NCI-H1436 treated with DMSO at 0.1 percent for 48 hours (cell line): Measurements from ENCODE around the gene APOA4.
"Not testable (repeated sequence)": the region's sequence is repeated elsewhere in the genome, so short reads cannot be mapped to it uniquely, and the experiment has no call there.

Source experiments
- DNase-seq: peaks from one replicate; lab custom pipeline; 2025; lab: John Stamatoyannopoulos, UW

Gene APOA4

DNA sequence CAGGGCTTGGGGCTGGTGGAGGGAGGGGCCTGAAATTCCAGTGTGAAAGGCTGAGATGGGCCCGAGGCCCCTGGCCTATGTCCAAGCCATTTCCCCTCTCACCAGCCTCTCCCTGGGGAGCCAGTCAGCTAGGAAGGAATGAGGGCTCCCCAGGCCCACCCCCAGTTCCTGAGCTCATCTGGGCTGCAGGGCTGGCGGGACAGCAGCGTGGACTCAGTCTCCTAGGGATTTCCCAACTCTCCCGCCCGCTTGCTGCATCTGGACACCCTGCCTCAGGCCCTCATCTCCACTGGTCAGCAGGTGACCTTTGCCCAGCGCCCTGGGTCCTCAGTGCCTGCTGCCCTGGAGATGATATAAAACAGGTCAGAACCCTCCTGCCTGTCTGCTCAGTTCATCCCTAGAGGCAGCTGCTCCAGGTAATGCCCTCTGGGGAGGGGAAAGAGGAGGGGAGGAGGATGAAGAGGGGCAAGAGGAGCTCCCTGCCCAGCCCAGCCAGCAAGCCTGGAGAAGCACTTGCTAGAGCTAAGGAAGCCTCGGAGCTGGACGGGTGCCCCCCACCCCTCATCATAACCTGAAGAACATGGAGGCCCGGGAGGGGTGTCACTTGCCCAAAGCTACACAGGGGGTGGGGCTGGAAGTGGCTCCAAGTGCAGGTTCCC lies 6.5 kb upstream of the APOA4 start, which contains the start of gene APOC3:
APOC3 (plus strand) TSS at position 383 of the 659 bp plus-strand sequence. CDS start 676 bp downstream, outside the sequence.
- DNase-seq, result no peak

DNA sequence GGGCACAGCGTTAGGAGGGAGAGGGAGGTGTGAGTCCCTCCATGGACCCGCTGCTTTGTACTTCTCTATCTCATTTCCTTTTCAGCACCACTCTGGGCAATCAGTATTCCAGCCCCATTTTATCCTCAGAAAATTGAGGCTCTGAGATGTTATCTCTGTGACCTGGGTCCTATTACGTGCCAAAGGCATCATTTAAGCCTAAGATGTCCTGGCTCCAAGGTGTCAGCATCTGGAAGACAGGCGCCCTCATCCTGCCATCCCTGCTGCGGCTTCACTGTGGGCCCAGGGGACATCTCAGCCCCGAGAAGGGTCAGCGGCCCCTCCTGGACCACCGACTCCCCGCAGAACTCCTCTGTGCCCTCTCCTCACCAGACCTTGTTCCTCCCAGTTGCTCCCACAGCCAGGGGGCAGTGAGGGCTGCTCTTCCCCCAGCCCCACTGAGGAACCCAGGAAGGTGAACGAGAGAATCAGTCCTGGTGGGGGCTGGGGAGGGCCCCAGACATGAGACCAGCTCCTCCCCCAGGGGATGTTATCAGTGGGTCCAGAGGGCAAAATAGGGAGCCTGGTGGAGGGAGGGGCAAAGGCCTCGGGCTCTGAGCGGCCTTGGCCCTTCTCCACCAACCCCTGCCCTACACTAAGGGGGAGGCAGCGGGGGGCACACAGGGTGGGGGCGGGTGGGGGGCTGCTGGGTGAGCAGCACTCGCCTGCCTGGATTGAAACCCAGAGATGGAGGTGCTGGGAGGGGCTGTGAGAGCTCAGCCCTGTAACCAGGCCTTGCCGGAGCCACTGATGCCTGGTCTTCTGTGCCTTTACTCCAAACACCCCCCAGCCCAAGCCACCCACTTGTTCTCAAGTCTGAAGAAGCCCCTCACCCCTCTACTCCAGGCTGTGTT lies 5.8 kb upstream of the APOA4 start:
- DNase-seq, result no peak

DNA sequence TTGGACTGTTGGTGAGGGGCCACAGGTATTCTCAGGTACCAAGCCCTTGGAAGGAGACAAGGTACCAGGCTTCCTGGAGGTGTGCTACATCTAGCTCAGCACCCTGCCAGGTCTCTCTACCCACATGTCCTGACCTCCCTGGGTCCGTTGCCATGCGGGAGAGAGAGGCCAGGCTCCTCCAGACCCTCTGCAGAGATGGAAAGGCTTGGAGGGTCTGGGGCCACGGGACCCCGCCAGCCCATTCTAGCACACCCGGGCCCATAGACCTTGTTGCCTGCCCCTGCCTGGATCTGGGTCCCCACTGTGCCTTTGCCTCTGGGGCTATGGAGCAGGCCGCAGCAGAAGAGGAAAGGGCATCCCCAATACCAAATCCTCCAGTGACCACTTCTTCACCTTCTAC lies 4.4 kb upstream of the APOA4 start:
- DNase-seq, result no peak

DNA sequence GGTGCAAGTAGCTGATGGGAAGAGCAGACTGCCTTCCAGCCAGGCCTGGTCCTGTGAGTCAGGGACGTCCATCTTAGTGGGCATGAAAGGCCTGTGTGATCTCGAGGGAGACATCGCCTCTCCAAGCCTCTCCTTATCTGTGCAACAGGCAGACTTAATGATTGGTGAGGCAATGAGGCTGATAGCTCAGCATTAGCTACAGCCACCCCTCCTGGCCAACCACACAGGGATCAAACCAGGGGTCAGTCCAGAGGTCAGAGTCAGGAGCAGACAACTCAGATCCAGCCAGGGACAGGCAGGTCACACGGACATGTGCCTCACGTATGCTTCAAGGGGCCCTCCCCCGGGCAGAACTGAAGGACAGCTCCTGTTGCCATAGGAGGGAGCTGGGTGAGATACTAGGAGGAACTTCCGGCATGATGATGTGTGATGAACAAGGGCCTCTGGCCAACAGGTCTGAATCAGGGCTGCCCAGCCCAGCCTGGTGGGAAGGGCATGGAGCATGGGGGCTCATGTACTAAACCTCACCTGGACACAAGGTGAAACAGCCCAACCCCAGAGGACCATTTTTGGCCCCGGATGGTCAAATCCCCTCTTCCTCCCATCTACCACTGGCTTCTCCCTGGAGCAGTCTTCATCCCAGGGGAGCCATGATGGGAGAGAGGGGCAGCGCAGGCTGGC lies 3.8 kb upstream of the APOA4 start:
- no peak for DNase-seq

DNA sequence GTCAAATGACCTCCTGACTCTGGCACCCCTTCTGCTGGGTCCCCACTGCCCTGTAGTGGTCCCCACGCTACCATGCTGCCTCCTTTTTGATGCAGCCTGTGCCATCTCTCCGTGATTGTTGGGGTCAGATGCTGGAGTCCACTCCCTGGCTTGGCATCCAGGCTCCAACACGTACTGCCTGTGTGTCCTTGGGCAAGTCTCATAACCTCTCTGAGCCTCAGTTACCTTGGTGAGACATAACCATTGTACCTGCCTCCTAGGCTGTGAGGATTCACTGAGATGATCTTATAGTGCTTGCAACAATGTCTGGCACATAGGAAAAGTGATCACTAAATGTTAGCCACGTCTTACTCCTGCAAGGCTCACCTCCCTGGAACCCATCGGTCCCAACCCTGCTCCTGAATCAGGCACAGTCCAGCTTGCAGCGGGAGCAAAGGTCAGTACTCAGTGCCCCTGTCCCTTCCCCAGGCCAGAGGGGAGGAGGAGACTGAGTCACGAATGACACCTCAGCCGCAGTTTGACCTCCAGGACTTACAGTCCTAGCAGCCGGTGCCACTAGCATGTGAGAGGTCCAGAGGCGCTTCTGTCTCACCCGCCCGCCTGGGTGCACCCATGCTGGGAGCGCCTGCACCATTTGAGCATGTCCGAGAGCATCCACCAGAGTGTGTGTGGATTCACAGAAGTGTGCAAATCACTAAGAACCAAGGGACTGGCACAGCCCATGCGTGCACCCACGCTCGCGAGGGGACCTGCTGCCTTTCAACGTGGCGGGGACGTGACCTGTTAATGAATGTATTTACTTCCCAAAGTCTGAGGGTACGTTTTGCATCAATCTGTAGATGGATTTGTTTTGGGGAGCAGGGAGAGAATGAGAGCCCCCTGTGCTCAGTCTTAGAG lies 3.0 kb upstream of the APOA4 start:
- DNase-seq, result no peak

DNA sequence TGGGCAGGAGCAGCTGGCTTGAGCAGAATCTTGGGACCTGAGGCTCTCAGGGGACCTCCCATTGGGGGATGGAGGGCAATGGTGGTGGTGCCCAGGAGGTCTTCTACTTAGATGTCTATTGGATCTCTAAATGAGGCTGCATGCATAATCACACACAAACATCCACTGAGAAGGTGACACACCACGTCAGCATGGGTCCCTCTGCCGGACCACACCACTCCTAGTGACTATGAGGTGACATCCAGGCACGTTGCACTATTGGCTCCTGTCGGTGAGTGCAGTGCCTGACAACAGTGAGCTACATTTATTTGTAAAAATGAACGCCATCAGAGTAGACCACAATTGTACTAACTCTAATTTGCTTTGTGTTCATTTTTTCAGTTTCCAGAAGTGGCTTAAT lies 2.3 kb upstream of the APOA4 start:
- DNase-seq, result no peak

DNA sequence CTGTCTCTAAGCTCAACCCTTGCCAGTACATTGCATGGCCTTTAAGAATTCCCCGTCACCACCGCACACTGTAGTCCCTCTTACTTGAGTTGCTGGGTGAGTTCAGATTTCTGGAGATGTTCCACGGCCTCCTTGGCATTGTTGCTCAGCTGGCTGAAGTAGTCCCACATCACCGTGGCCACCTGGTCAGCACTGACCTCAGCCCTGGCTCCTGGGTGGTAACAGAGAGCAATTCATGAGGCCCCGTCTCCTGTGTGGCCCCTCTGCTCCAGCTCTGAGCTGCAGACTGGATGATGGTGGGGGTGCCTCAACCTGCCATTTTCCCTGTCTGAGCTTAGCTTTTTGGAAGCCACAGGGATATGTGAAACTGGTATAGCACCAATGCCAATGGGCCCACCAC lies 529 bp downstream of the APOA4 start:
- no peak for DNase-seq

DNA sequence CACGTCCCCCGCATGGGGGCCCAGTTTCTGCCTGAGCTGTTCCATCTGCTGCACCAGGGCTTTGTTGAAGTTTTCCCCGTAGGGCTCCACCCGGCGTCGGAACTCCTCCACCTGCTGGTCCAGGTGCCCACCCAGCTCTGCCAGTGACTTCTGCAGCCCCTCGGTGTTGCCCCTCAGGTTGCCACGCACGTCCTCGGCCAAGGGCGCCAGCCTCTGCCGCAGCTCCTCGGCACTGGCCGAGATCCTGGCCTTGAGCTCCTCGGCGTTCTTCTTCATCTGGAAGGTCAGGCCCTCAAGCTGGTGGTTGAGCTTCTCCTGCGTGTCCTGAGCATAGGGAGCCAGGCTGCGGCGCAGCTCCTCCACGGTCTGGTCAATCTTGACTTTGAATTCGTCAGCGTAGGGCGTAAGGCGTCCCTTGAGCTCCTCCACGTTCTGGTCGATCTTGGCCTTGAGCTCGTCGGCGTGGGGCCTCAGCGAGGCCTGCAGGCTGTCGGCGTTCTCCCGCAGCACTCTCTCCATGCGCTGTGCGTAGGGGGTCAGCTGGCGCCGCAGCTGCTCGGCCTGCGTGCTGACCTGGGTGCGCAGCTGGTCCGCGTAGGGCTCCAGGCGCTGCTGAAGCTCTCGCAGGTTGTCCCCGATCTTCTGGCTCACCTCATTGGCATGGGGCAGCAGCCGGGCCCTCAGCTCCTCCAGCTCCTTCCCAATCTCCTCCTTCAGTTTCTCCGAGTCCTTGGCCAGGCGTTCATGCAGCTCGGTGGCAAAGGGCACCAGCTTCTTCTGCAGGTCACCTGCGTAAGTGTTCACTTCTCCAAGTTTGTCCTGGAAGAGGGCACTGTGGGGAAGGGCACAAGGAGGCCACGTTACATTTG lies 1.8 kb downstream of the APOA4 start:
- no peak for DNase-seq

DNA sequence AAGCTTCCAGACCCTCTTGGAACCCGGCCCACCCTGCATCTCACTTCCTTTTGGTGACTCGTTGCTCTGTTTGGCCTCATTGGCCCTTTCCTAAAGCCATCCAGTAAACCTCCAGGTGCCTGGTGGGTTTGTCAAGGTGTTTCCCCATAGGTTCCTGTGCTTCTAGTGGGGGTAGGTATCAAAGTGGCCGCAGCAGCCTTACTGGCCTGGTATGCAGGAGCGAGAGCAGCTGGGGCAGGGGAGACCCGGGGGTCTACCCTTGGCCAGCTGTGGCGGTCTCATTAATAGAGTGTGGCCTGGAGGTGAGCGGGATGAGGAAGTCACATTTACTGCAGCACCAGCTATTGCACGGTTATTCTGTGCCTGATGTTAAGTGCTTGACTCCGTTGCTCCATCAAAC lies 4.1 kb downstream of the APOA4 start:
- DNase-seq, result no peak

DNA sequence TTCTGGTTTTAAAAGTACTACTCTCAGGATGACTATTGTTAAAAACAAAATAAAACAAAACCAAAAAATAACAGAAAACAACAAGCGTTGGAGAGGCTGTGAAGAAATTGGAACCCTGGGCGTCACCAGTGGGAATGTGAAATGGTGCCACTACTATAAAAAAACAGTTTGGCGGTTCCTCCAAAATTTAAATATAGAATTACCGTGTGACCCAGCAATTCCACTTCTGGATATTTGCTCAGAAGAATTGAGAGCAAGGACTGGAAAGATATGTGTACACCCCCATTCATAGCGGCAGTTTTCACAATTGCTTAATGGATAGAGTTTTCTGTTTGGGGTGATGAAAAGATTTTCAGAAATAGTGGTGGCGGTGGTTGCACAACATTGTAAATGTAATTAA lies 8.6 kb downstream of the APOA4 start:
- DNase-seq, result no peak

DNA sequence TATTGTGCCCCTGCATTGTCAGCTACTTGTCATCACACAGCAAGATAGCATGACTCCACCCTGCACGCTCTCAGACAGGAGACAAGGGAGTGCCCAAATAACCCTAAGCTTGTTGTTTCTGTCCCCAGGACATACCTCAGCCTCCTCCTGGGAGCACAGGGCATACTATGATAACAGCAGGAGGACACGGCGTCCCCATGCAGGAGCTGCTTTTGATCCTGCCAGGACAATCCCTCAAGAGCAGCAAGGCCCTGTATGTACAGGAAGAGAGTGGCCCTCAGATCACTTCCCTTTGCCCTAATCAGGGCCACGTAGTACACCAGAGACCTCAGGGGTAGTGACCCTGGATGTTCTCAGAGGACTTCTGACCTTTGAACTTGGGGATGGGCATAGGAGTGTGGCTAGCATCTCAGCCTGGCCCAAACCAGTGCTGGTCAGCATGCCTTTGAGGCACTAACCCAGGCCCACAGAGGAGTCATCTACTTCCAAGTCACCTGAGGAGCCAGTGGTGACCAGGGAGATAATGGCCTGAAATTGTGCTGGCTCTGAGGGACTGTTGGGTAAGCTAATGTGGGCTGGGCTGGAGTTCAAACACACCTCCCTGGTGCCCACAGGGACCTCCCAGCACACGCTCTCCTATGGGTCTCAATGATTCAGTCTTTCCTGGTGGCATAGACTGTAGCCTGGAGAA lies 9.2 kb downstream of the APOA4 start:
- DNase-seq, result no peak

DNA sequence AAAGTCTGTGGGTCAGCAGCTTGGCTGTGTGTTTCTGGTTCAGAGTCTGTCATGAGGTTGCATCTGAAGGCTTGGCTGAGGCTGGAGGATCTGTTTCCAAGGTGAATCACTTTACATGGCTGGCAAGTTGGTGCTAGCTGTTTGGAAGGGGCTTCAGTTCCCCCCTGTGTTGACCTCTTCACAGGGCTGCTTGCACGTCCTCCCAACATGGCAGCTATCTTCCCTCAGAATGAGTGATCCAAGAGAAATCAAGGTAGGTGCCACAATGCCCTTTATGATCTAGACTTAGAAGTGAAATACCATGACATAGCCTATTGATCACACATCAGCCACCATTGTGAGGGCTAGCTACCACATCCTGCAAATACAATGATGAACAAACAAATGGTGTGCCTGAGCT lies 9.9 kb downstream of the APOA4 start:
- DNase-seq, result no peak

DNA sequence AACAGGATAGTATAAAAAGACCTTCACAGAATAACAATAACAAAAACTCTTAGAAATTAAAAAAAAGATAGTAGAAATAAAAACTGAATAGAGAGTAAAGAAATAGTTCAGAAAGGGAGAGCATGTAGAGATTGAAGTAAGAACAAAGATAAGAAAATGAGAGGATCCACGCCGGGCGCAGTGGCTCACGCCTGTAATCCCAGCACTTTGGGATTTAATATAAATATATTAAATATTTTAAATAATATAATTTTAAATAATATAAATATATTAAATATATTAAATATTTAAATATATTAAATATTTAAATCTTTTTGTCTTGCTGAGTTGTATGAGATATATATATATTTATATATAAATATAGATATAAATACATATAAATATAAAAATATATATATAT lies 11.0 kb downstream of the APOA4 start:
- DNase-seq, result no peak

DNA sequence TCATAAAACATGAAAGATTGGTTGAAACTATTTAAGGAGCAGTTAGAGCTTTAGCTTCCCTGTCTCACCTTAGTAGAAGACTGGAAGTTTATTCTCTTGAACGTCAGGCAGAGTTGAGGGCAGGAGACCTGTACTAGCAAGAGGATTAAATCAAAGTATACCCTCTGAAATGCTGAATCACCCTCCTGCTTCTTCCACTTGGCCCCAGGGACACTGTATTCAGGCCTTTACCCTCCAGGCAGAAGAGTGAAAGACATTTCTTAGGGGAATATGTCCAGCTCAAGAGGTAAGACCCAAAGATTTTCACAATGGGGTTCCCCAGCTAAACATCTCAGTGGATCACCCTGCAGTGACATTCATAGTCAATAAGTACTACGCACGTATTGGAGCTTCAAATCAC lies 11.9 kb downstream of the APOA4 start:
- no peak for DNase-seq

DNA sequence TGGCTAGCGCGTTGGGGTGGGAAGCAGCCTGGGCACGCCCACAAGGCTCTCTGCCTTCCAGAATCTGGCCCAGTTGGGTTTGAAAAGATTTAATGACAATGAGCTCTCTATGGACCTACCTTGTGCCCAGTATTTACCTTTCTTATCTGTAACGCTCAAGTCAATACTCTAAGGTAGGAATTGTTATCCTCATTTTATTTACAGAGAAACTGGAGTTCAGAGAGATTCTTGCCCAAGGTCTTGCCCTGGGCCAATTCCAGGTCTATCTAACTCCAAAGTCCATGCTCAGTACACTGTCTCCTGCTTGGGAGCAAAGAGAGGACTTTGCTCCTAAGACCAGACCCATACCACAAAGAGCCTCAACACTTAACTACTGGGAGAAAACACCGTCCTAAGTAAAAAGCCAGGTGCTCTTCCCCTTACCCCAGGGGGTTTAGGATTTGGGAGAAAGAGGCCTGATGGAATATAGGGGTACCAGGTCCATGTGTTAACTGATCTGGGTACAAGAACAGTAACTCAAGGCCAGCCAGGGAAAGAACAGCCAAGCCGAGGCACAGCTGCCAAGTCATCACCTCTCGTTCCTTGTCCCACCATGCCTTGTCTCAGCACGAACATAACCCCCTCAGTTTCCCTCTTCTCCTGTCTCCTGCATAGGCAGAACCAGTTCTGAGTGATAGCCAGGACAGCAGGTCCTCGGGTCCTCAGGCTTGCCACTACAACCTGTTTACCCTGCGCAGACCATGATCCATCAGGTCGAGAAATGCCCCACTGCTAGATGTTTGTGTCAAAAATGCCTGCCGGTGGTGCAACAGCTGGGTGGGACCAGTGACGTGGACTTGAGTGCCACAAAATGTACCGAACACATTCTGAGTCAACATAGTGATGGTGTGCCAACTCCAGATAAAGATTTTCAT lies 14.6 kb downstream of the APOA4 start:
- DNase-seq, result no peak

DNA sequence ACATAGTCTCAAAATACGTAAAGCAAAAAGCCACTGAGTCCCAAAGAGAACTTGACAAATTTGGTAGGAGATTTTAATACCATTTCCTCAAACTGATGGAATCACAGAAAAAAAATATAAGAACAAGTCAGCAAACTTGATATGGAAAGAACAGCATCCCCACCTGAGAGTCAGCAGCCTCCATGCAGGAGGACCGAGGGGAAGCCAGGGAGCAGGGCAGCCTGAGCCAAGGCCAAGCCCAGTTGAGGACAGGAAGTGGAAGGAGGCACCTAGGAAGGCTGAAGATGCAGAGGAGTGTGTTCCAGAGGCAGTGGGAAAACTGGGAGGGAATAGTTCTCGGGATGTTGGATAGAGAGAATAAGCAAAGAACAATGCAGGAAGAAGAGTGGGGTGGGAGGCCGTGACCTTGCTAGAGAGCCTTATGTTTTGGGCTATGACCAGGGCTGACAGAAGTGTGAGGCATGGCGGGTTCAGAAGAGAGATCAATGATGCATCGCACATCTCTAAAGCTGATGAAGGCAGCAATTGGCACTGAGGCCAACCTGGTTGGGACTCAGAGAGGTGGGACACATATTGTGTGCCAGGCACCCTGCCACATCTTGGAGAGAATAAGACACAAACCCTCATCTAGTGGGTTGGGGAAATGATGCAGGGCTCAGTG lies 15.4 kb downstream of the APOA4 start:
- no peak for DNase-seq

DNA sequence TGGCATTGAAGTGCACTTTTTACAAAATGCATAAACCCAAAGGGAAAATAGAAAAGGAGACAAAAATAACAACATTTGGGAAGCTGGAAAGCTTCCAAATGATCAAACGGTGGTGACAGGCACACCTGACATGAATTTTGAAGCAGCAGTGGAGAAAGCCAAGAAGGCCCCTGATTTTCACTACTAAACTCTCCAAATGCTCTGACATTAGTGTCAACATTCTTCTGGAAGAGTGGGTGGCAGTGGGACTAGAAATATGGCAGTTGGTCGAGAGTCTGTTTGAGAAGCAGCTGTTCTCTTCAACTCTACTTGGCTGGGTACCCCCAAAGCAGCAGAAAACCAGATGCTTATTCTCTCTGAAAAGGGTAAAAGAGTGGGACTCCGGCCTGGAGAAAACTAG lies 19.1 kb downstream of the APOA4 start:
- DNase-seq, result no peak

DNA sequence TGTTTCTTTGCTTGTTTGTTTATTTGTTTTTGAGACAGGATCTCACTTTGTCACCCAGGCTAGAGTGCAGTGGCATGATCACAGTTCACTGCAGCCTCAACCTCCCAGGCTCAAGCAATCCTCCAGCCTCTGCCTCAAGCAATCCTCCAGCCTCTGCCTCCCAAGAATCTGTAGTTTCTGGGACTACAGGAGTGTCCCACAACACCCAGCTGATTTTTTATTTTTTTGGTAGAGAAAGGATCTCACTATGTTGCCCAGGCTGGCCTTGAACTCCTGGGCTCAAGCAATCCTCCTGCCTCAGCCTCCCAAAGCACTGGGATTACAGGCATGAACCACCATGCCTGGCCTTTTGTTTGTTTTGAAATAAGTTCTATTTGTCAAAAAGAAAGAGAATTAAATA lies 21.4 kb downstream of the APOA4 start:
- not testable (repeated sequence) for DNase-seq

DNA sequence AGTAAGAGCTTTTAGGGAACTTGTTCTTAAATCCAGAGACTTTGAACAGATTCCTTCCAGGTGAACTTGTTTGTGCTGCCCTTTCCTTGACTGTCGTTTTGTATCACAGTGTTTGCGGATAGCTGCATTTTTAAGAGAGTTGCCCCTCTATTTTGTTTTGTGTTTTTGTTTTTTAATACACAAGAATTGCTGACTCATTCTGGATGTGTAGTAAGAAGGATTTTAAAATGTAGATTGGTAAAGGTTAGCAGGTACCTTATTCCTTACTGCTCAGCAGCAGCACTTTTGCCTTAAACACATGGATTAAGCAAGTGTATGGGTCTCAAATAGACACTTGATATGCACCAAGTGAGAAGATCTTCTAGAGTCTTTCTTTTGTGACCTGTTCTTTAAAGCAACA lies 22.5 kb downstream of the APOA4 start:
- no peak for DNase-seq
